GM19238 (cell line): Measurements from ENCODE around the gene CDRT4.

Experiments used
- DNase-seq: peaks from one replicate; pipeline ENCODE4 v3.0.0; 2011; ENCODE audit warnings: low spot score; ENCODE audit not compliant: insufficient read length

CDRT4 gene

DNA sequence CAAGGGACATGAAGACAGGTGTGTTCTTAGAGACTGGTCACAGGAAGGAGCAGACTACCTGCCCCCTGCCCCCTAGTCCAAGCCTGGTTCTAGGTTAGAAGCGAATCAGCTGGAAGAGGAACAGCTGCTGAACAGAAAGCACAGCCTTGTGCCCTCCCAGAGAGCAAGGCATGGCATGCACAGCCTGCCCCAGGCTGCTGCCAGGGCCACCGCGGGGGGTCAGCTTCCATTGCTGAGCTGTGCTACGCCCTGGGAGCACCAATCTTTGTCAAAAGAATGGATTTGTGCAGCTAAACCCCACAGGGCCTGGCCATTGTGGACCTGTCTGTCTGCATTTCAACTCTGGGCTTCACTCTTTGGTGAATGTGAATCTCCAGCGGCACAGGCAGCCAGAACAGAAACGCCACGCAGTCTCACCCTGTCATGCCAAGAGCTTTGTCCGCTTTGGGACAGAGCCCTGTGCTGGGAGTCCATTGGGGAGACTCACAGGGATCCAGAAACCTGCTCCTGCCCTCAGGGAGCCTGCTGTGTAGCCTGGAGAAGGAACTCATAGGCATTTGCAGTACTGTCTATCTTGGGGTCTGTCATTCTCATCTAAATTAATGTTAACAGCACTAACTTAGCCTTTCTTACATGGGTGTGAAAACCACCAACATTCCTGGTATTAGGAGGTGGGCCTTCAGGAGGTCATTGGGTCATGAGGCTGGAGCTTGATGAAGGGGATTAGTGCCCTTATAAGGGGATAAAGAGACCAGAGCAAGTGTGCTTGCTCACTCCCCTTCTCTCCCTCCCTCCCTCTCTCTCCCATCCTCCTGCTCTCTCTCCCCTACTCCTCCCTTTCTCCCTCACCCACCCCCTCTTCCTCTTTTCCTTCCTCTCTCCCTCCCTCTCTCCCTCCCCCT is 25.6 kb upstream of the CDRT4 start:
- no peak for DNase-seq

DNA sequence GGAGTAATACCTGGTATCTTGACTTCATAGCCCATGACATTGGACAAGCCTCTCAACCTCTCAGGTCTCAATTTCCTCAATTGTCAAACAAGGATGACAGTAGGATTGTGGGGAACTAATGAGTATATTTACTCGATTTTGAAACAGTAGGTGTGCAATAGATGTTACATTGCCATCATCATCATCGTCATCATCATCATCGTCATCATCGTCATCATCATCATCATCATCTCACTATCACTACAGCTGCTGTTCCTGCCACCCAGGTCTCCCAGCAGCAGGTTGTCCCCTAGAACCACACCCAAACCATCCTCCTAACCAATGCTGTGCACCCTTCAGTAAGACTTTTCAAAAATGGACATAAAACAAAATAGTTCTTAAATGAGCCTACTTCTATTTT is 24.8 kb upstream of the CDRT4 start:
- DNase-seq = no peak

DNA sequence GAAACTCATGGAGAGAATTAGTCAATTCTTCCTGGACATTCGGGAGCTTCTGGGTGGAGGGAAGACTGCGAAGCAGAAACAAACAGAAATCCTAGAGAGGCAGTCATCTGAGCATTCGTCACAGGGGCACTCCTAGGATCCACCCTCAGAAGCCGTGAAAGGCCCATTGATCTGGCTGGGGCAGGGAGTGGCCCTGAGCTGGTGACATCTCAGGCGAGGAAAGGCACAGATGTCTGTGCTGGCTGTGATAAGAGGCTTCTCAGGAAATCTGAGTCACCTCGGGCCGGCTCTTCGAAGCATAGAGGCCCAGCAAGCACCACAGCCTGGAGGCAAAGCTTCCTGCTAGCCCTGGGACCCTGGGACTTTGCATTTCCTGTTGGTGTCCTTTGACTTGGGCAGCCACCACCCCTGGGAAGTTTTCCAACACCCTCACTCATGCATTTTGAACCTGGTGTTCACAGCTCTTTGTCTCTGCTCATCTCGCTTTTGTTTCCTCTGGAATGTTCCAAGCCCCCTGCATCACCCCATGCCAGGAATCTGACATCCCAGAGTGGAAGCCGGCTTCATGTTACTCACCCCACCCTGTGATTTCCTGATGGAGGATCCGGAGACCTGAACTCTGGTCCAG is 23.3 kb upstream of the CDRT4 start:
- no peak for DNase-seq

DNA sequence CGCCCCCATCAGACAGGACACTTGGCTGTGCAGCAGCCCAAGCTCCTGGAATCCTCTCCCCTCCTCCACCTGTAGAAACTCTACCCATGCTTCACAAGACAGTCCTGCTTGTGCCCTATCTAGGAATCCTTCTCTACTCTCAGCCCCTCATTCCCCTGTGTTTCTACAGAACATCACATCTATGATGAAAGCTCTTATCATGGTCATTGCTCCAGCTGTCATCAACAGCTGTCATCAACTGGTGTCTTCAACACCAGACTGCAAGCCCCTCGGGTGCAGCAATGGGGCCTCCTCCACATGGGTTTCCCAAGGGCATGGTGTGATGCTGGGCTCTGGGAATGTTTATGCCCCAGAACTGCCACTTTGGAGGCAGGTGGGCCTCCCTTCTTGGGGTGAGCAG is 21.1 kb upstream of the CDRT4 start:
- no peak for DNase-seq

DNA sequence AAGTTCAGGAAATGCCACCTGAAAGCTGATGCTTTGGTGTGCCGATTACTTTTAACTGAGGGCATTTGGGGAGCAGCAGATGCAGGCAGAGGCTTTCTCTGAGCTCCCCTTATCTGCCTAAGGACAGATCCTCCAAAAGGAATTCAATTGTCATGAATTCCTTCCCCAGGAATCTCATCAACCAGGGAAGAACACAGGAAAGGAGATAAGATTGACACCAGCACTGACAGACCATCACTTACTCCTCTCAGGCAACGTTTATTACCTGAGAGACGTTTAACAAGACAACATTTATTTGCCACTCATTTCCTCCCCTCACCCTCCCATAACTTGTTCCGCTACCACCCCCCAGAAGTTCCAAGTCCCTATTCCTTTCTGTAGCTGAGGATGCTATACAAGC is 17.6 kb upstream of the CDRT4 start:
- DNase-seq = no peak

DNA sequence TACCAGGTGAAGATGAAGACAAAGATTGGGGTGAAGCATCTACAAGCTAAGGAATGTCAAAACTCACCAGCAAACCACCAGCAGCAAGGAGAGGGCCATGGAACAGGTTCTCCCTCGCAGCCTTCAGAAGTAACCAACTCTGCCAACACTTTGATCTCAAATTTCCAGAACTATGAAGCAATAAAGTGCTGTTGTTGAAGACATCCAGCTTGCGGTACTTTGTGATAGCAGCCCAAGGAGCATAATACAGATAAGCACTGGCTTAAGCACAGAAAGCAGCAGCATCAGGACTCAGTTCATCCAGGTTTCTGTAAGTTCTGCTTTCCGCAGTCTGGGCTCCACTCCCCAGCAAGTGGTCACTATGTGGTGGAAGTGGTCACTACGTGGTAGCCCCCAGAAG is 16.0 kb upstream of the CDRT4 start:
- no peak for DNase-seq

DNA sequence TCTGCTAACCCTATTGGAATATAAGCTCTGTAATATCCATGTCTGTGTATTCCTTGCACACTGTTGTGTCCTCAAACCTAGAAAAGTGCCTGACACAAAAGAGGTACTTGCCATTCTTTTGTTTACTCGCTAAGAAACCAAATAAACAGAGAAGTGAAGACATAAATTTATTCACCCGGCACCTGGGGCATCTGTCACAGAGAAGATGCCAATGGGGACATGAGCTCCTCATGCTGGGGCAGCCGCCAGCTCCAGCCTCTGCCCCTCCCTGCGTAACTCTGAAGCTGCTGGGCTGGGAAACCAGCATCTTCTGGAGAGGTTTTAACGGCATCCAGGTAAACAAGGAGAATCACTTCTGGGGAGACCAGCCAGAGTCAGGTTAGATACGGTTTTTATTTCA is 15.1 kb upstream of the CDRT4 start:
- no peak for DNase-seq

DNA sequence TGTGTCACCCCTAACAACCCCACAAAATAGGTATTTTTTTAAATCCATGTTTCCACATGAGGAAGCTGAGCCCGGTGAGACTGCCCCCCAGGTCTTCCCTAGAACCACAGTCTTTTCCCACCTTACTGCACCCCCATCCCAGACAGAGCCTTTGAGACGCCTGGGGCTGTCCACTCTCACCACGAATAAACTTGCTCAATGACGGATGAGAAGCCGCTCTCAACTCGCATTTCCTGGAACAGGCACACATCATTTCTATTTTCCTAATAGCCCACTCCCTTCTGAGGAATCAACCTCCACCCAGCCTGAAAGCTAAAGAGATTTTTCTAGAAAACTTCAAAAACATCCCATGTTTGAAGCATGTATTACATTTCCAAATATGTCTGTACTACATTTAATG is 14.1 kb upstream of the CDRT4 start:
- DNase-seq = no peak

DNA sequence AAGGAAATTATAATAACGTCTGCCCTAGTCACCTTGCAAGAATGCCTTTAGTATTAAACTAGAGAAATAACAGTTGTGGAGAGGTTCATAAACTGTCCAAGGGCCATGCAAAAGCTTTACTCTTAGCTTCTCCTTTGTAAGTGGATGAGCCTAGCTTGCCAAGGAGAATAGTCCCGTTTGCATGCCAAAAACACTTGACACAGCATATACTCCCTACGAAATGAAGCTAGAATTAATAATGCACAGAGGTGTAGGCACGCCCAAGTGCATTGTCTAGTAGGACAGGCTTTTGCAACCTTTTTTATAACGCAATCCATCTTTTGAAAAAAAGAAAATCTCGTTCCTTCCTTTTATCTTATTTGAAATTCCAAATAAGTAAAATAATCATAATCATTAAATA is 12.8 kb upstream of the CDRT4 start:
- DNase-seq = no peak

DNA sequence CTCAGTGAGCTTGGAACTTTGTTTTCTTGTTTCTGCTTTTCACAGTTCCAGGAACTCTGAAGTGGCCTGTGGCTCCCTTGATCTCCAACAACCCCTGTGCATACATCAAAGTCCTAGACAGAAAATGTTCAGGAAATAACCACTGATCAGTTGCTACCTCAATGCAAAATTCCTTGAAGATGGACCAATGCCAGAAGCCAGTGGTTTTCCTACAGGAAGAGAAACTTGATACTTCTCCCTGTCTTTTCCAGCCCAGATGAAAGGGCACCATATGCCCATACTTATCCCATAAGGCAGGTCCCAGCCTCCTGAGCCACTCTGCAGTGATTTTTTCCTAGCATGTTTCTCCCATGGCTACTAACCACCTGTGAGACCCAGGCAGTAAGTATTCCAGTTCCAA is 12.3 kb upstream of the CDRT4 start:
- no peak for DNase-seq

DNA sequence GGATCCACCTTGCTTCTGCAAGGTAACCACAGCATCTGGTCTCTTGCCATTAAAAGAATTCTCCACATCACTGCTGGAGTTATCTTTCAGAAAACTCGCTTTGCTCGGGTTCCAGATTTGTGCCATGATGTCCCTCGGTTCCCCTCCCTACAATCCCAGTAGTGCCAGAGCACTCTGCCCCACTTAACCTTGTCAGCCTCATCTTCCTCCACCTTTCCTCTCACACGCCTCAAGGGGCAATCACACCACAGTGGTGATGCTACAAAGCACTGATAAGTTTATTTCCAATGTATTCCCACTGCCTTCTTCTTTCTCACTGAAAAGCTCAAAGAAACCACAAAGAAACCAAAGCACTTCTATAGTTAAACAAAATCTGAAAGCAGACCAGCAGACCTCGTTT is 11.4 kb upstream of the CDRT4 start:
- no peak for DNase-seq

DNA sequence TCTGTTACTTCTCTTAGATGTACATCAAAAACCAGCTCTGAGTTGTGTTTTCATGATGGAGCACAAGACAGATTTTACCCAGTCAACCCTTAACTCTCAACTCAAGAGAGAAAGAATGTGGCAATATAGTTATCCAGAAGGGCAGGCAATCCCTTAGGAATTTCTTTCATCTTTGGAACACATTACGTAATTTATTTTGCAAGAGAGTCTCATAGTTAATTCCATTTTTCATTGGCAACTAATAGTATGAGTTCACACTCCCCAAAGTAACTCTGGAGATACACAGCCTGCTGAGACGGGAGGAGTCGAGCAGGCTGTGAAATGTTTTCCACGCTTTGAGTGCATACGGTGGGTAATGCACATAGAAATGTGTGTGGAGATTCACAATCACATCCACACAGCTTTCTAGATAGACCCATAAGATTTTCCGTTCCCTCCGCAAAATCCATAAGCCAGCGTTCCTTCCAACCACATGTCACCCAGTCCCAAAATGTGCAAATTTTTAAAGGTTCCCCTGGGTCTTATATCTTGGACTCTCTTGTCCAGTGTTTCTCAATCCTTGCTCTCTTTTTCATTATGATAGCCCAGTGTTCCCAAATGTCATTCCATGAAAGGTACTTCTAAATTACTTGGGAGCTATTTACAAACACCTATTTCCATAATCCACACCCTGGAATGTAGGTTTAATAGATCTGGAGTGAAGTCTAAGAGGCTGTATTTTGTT is 8.4 kb upstream of the CDRT4 start:
- DNase-seq = no peak

DNA sequence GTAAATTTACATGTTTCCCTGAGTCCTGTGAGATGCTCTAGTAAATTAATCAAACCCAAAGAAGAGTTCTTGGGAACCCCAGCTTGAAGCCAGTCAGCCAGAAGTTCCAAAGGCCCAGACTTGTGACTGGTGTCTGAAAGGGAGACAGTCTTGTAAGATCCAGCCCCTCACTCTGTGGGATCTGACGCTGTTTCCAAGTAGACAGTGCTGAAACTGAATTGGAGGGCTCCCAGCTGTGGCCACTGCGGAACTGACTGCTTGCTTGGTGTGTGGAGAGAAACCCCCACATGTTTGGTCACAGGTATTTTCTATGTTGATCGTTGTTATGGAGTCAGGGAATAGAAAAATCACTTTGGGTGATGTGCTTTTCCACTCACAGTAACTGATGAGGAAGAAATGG is 5.5 kb upstream of the CDRT4 start:
- DNase-seq = no peak

DNA sequence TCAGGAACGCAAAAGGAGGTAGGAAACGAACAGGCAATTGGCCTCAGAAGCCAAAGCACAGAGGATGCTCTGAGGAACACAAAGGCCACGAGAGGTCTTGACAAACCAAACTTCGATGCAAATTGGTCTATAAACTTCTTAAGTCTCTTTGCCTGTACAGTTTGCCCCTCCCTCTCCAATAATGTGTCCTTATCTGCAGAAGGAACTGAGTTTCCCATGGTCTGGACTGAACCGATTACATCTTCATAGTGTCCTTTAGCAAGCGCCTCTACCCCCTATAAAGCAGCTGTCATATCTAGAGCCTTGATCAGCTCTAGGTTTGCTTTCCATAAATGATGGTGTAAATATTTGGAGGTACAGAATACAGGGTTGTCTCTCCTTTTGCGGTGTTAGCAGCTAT is 3.1 kb upstream of the CDRT4 start:
- no peak for DNase-seq

DNA sequence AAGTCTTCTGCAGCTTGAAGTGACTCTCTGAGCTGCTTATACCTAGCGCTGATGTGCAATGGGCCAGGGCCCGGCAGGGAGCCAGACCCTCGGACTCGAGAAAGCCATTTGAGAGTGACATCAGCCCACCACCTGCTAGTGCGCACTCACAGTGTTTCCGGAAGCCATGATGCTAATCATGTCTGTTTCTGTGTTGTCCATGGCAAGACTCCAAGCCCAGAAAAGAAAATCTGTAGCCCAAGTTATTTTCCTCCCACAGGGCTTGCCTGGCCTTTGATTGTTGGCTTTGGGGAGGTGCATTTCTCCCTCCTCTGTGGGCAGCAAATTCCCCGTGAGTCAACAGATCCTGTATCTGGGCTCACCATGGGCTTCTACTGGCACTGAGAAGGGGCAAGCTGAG is 1.8 kb upstream of the CDRT4 start:
- no peak for DNase-seq

DNA sequence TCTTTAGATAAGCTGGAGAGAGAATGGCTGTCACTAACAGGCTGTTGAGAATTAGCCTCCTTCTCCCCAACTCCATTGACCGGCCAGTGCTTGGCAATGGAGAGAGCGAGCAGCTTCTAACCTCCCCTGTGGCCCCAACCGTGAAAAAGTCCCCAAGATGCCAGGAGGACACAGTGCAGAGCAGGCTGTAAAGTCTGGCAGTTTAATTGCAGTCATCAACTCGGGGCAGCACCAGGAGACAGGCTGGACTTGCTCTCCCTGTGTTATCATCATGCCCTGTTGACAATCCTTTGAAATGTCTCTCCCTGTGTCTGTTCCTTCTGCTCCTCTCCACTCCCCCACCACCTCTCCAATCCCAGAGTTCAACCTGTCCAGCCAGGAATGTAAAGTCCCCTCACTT is 705 bp upstream of the CDRT4 start:
- no peak for DNase-seq

DNA sequence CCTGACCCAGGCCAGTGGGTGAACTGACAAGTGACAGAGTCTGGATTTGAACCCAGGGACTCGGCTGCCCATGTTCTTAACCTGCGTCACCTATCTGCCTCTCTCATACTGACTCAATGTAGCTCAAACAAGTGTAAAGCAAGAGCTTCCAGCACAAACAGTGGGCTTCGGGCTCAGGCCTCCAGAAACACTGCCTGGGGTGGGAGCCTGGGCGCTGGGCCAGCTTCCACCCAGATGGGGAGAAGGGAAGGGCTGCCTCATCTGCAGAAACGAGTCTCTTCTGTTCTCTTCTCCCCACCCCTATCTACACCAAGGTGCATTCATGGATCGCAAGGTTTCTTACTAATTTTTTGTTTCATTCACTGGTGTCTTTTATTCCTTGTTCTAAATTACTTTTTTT is 1.3 kb downstream of the CDRT4 start:
- no peak for DNase-seq

DNA sequence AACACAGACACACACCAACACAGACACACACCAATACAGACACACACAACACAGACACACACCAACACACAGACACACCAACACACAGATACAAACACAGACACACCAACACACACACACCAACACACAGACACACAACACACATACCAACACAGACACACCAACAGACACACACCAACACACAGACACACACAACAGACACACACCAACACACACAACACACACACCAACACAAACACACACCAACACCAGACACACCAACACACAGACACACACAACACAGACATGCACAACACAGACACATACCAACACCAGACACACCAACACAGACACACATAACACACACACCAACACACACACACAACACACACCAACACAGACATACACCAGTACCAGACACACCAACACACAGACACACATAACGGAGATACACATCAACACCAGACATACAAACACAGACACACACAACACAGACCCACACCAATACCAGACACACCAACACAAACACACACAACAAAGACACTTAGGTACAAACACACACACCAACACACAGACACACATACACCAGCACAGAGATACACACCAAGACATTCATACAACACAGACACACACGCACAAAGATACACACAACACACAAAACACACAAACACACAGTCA is 2.2 kb downstream of the CDRT4 start:
- no peak for DNase-seq

DNA sequence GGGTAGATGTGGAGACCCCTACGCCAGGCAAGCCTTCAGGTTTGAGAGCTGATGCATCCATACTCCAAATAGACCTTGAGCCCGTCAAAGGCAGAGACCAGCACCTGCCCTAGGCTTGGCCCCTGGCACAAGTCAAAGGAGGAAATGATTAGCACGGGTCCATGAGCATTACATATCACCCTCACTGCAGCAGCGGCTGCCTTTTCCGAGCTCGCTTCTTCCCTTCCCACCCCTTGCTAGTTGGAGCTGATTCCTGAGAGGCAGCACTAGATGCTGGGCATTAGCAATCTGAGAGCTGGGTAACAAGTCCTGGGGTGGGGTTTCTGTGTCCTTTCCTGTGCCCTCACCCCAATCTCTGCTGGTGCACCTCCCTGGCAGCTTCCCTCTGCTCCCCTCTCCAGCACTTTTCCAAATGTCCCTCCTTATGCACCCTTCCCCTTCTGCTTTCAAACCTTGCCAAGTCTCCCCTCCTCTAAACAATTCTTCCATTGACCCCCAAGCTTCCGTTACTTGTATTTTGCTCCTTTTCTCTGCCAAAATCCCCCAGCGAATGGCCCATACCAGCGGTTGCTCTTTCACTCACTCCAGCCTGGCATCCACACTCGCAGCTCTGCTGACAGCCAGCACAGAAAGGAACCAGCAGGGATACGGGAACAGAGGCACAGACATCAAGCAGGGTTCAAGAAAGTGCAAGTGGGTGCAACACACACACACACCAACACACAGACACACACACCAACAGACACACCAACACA is 3.0 kb downstream of the CDRT4 start:
- no peak for DNase-seq

DNA sequence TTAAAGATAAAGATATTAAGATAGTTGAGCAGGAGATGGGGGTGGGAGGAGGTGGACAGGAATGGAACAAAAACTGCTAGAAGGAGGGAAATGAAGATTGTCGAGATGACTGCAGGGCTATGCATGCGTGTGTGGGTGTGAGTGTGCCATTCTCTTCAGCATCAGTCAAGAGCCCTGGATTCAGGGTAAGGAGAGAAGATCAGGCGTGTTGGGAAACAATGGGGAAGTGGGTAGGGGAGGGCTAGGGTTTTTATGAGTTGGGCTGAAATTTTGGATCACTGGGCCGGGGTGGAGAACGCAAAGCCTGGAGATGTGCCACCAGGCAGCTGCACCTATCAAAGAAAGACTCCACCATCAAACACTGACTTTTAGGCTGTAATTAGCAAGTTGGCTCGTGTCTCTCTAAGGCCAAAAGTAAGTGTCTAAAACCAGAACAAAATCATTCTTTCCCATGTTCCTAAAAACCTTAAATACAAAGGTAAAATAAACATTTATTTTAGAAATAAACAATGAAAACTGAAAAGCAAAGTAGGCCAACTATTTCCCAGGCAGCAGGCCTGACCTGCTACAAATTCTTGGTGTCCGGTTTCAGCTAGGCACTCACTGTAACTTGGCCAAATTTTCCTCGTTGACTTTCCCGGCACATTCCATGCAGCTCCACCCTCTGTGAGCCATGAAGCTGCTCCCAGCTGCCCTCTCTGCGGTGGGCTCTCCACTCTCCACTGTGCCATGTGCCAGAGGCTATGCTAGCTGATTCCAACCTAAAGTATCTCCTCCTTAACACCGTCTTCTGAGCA is 4.2 kb downstream of the CDRT4 start:
- no peak for DNase-seq

DNA sequence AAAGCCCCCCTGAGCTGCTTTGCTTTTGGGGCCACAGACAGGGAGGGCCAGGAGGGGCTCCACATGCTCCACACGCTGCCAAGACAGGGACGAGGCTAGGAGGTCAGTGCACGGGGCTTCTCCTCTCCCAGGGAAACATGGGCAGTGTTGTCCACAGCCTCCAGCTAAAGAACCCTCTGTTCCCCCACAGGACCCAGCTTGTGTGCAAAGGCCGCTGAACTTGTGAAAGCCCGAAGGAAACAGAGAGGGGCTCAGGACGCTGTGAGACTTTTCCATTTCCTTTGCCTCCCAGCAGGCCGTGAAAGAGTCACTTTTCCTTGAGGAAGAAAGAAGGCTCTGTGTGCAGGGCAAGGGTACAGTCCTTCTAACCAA is 9.7 kb downstream of the CDRT4 start:
- DNase-seq = no peak
